HG02763 (cell line): Measurements from ENCODE around the gene GALNT2.

Experiments
- ATAC-seq: cut with Tn5 transposase; IDR thresholded peaks from one replicate; pipeline ENCODE4 v1.9.1; 2021; ENCODE audit warnings: mild to moderate bottlenecking, moderate library complexity; ENCODE audit not compliant: unreplicated experiment

Gene GALNT2

DNA sequence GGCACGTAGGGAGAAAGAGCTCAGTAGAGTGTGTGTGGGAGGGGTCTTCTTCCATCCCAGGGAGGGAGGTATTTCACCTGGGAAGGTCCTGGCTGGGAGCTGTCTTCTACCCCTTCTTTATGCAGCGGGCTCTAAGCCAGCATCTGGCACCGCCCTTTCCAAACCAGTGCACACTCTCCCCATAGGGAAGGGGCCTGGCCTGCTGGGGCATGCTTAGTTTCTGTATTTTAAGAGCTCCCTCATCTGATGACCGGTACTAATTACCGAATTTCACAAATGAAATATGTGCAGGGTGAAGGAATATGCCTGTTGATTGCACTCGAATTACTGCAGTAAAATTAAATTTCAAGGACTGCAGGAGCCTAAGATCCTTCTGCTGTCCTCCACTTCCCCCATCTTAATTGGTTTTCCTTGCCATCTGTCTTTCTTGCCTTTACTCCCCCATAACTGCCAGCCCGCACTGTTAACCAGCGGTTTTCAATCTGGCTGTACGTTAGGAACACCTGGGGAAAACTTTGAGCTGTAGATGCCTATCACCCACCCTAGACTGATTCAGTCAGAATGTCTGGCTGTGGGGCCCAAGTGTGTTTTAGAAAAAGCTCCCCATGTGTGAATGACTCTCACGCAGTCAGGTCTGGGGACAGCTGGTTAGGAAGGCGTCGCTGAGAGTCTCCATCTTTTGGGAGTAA lies 20.1 kb downstream of the GALNT2 start:
- no peak for ATAC-seq

DNA sequence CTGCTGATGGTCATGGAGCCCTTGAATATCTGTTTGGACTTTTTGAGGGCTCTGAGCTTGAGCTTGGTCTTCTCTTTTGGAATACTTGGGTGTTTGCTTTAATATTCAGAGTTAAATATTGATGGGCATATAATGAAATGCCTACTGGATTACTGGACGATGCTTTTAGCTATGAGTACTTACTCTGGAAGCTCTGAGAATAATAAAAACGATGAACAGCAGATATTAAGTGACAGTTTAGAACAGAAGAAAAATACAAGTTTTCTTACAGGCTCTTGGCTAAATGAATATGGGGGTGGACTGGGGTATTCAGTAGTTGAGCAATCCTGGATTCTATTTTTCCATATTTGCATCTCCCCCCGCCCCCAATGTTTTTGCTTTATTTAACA lies 20.7 kb downstream of the GALNT2 start:
- ATAC-seq = no peak

DNA sequence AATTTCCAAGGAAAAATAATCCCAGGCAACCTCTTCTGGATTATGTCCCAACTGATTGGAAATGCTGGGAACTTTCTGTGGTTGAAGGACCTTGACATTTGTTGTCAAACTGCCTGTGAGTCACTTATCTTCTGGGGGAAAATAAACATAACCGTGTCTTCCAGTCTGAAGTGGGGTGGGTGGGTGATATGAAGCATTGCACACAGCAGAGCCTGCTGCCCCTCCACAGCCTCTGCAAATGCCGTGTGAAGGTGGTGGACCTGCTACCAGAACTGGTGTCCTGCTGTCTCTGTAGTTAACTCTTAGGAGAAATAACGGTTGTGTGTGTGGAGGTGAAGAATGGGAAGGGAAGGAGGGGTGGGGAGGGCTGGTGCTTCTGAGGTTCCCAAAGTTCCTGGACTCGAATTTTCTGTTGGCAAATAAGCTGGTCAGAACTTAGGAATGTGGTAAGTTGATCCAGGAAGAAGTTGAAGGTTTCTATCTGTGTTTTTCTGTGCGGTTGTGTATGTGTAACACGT lies 23.2 kb downstream of the GALNT2 start:
- no peak for ATAC-seq

DNA sequence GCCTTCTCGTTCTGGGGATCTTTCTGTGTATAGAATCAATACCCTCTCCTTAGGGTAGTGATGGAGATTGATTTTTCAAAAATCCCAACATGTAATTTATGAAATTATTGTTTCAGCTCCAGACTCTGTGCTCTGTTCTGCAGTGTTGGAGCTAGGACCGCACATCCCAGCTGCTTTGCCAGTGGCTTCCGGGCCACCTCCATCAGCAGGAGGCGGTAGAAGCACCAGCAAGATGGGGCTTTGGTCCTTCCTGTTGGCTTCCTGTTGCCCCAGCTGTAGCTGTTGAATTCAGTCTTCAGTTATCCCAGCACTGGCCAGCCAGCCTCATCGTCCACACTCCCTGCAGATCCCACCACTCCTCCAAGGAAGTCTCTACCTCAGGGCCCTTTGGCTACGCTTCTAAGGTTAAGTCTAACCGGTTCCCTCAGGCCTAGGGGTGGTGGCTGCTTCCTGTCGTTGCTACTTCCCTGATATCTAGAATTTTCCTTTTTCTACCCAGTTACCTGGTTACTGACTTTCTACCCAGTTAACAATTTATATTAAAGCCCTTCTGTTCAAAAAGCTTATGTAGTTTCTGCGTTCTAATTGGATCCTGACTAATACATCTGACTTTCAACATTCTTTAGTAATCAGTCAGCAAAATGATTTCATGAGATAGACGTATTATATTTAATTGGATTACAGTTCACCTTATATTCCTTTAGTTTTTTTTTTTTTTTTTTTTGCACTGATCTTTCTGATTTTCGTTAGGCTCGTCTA lies 24.6 kb downstream of the GALNT2 start:
- ATAC-seq = no peak

DNA sequence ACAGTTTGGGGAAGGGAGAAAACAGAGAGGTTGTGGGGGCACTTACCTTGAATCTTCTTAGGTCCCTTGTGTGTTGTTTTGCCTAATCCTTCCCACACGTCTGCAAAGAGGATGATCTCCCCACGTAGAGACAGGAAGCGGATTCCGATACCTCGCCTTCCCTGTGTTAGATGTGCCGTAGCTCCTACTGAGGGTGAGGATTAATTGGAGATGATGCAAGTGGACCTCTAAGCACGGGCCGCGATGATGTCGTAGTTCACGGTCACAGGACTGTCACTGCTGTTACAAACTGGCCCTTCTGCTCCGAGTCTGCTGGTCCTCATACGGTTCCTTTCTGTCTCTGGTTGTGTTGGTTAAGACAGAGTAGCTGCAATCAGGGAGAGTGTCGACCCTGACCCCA lies 27.7 kb downstream of the GALNT2 start:
- no peak for ATAC-seq

DNA sequence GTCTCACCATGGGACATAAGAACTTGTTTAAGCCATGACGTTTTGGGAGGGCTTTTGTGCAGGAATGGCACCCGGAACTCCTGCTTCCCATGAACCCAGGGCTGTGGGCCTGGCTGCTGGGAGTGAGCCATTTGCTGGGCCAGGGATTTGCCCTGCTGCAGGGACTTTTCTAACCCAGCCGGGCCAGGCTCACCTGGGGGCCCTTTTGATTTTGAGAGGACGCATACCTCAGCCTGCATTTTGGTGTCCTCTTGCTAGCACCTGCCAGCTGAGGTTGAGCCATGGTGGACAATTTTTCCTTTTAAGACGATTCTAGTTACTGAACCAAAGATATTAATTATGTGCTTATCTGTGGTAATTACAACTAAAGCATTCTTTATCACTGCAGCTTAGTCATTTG lies 28.9 kb downstream of the GALNT2 start:
- ATAC-seq = no peak

DNA sequence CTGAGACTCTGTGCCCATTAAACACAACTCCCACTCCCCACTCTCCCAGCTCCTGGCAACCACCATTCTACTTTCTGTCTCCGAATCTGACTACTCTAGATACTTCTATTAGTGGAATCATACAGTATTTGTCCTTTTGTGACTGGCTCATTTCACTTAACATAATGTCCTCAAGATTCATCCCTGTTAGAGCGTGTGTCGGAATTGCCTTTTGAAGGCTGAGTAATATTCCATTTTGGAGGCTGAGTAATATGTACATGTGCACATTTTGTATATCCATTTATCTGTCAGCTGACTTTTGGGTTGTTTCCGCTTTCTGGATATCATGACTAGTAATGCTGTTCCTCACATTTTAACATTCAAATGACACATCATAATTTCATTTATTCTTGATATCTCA lies 30.3 kb downstream of the GALNT2 start:
- ATAC-seq = no peak

DNA sequence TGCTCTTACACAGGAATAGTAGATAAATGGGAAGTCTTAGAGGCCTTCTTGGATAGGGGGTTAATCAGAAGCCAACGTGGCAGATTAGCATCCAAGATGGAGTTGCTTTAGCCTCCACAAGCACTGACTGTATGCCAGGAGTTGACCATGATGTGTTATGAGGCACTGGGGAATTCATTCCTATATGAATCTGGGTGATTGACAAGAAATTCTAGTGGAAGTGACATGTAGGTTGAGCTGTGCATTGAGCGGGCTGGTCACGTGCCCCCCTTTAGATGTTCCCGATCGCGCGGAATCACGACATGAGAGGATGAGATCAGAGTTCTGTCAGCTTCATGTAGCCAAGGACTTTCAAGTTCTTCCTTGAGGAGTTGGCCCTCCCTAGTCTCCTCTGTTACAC lies 31.7 kb downstream of the GALNT2 start:
- no peak for ATAC-seq

DNA sequence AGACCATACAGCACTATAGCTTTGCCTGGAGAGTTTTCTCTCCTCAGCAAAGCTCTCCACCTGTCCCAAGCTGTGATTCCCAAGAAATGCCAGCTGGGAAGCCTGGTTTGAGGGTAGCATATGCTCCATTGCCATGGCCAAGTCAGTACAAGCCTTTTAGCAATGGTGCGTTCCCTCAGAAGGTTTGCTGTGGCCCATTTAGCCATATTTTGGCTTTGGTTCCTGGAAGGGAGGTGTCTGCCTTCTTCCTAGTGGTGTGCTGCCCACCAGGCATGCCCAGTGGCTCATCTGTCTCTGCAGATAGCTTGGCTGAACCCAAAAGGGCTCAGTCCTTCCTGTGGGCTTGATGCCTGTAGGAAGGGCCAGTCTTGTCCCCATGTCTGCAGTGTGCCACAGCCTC lies 32.4 kb downstream of the GALNT2 start:
- ATAC-seq = no peak

DNA sequence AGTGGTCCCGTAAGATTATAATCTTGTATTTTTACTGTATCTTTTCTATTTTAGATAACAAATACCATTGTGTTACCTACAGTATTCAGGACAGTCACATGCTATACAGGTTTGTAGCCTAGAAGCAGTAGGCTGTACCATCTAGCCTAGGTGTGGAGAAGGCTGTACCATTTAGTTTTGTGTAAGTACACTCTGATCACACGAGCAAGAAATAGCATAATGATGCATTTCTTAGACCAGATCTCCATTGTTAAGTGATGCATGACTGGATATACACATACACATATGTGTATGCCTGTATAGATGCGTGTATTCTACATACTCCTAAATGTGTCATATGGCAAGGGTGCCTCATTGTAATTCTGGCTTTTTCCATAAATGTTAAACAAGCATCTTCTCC lies 33.9 kb downstream of the GALNT2 start:
- ATAC-seq = no peak

DNA sequence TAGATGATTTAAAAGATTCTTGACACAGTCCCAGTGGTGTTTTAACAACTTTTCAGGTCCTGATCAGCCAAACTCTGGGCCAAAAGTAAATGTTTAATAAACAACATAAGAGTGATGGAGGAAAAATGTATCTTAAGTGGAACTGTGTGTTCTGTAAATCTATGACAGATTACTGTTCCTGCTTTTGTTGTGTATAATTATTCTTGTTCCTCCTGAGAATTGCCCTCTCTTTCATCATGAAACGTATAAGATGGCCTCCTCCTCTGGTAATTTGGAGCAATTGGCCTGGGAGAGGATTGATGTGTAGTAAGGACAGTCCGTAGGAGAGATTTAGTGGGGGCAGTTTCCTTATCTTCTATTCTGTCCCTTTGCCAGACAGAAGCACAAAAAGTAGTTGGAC lies 34.5 kb downstream of the GALNT2 start:
- ATAC-seq = no peak

DNA sequence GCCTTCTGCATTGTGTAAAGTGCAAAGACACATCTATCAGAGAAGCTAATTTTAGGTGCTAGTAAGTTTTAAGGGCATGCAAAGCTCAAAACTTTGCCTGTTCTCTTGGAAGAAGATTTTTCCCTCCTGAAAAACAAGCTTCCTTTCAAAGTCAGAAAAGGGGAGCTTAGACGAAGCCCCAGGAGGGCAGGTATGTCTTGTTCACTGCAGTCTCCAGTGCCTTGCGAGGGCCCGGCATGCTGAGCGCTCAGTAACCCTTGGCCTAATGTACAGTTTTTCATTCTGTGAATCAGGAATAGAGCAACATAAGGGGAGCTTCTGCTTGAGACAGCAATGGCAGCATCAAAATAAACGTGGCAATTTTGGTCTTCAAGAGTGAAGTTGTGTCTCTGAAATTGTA lies 35.0 kb downstream of the GALNT2 start:
- ATAC-seq = no peak

DNA sequence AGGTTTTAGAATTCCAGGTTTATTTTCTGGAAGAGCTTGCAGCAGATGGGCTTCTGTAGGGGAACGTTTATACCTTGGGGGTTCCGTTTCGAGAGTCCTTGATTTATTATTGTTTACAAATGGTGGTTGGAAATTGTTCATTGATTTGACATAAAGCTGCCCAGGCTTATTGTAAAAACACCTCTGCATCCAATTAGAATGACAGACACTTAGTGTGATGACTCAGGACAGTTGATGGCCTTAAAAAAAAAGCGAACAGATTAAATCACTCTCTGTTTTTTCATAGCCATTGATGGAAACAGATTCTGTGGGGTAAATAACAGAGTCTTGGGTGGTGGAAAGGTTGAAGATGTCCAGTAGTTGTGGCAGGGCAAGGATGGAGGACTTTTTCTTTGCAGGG lies 35.4 kb downstream of the GALNT2 start:
- no peak for ATAC-seq

DNA sequence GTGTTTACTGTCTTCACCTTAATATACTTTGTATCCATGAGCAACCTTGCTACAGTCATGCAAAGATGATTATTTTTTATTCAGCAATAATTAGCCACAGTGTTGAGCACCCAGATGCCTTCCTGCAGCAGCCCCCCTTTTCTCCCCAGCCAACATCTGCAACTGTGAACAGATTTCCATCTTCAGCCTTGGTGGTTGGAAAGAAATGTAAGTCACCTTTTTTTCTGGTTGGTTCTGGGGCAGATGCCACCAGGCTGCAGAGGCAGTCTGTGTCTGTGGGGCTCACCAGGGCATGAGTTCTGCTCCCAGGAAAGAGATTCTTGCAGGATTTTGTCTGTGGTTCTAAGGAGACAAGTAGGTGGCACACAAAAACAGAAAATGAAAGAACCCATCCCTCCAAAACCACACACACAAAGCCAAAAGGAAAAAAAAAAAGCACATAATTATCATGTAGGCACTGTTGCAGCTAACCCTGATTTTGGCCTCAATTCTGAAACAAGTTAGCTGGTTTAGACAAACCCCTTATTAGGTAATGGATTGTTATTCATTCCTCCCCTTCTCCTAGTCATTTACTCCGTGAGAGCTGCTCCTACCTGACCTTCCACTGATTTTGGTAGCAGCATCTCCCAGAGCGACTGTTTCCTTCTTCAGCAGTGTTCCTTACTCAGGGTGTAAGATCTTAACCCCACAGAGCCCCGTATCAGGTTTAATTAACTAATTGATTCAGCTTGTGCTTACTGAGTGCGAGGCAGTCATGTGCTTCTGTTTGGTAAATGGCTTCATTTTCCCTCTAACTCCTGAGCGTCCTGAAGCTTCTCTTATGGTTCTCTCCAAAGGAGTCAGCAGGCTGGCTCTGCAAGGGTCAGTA lies 36.5 kb downstream of the GALNT2 start:
- no peak for ATAC-seq

DNA sequence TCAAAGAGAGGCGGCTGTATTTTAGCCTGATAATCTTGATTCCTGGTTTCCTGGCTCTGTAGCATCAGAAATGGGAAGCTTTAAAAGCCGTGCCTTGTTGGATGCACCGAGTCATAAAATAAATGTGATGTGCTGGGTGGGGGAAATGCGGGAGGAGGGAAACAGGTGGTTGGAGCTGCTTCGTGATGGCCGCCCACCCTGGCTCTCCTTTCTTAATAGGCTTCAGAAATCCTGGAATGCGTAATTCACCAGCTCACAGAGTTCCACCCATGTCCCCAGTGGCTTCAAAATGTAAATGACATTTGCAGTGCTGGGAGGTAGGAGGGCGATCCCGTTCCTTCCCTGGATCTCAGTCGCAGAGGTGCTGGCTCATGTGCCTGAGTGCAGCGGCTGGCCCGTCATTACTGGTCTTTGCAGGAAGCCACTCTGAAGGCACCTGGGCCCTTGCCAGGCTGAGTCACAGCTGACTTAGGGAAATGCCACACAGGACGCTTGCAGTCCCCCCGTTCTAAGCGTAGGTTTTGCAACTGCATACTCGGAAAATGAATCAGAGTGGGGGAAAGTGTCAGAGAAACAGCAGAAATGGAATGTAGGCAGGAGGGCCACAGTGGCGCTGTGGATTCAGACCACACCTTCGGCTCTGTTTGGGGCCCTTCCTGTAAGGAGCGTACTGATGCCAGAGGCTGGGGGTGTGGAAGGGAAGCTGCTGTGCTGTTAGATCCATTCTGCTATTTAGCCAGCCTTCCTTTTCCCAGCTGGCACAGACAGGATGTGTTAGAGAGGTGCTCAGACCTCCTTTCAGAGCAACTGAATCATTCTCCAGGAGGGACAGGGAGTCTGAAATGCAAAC lies 37.6 kb downstream of the GALNT2 start:
- ATAC-seq = peak; percentile 51

DNA sequence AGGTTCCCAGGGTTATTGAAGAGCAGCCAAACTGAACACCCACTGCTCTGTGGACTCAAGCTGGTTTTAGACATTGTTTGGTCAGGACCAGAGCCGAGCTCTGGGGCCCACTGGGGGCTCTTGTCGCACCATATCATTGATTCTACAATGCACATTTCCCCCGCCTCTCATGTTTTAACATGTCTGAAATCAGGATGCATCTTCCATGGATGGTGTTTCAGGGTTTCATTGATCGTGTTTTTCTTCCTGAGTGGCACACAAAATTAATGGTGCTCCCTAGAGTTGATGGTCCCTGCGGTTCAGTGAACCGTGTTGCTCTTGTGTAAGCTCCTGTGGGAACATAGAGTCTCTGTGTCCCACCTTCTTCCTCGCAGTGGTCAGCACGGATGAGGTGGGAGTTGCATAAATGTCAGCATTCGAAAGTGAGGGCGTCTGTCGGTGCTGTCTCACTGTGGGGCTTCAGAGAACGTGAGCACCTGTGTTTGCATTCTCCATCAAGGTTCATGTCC lies 38.3 kb downstream of the GALNT2 start:
- no peak for ATAC-seq

DNA sequence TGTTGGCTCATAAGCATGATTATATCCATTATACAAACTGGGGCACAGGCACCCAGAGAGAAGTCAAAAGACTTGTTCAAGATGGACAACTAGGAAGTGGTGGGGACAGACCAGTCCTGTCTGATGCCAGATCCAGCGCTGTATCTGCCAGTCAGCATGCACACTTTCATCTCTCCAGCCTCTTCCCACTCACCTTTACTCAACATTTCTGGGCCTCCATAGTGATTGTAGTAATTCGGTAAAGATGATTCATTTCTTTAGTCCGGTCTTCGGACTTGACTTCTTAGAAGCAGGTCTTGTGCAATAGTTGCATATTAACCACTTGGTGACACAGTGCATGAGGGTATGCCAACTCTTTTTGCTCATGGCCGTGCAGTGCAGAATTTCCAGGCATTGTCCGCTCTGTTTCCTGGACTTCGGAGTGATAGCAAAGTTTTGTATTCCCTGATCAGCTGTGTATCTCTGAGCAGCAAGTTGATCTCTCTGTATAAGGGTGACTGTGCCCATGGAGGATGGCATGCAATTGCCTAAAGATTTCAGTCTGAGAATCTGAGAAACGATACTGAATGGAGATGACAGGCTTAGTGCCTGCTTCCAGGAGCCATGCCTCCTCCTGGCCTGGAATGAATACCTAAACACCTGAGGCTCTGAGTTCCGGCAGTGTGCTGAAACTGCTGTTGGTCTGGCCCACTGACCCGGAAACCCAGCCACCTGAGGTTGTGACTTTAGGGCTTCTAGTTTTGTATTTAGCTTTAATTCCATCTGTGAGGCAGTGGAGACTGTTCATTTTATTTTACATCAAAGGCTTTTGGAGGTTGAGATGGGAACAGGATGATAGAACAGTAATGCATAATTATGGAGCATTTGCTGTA lies 39.0 kb downstream of the GALNT2 start:
- no peak for ATAC-seq

DNA sequence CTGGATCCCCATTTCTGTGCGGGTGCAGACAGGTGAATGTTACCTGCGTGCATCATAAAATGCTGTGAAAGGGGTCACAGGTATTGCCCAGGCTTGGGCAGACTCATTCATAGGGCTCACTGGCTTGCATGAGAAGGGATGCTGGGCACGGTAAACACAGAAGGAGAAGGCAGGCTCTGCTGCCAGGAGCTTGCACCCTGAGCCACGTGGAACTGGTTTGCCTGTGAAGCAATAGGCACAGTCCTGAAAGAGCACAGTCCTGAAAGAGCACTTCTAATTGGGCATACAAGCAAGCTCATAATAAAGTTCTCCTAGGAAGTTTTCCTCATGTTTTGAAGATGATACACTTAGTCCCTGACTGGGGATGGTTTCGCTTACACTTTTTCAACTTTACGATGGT lies 40.9 kb downstream of the GALNT2 start:
- ATAC-seq = no peak

DNA sequence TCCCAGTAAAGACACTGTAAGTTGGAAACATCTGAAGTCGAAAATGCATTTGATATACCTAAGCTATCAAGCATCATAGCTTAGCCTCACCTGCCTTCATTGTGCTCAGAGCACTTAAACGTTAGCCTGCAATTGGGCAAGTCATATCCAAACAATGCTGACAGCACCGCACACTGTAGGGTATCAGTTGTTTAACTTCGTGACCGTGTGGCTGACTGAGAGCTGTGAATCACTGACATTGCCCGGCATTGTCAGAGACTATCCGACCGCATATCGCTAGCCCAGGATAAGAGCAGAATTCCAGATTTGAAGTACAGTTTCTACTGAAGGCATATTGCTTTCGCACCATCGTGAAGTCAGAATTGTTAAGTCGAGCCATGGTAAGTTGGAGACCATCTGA lies 41.5 kb downstream of the GALNT2 start:
- no peak for ATAC-seq
